ENCODE data around the gene THSD4.

GRCh38 chr15:71114066-71114680, 1.1 kb upstream of the THSD4 start:
- no peak for TF ChIP-seq CTCF (conservative IDR thresholded peaks at IDR 0.05; ENCODE audit: low read length)
- TF ChIP-seq EZH2phosphoT487 (IDR thresholded peaks at IDR 0.05; ENCODE audit: borderline replicate concordance) = no peak

Measured in Loucy (cell line).